Putamen (tissue), 1 donor: ENCODE results near the gene FOXP4.

ENCODE experiments used
- DNase-seq: peaks from one replicate; pipeline ENCODE4 v3.0.0-alpha.2; 2016; ENCODE audit warnings: low spot score

The FOXP4 gene

DNA sequence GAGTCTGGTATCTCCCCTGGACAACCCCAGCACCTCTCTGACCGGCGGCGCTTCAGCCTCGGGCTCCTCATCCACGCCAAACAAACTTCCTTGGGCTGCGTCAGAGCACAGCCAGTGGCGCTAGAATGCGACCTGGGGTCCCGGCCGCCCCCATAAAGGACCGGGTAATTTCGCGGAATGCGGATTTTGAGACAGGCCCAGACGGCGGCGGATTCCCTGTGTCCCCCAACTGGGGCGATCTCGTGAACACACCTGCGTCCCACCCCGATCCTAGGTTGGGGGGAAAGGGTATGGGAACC, 1.6 kb downstream of the FOXP4 start:
- DNase-seq, result no peak

DNA sequence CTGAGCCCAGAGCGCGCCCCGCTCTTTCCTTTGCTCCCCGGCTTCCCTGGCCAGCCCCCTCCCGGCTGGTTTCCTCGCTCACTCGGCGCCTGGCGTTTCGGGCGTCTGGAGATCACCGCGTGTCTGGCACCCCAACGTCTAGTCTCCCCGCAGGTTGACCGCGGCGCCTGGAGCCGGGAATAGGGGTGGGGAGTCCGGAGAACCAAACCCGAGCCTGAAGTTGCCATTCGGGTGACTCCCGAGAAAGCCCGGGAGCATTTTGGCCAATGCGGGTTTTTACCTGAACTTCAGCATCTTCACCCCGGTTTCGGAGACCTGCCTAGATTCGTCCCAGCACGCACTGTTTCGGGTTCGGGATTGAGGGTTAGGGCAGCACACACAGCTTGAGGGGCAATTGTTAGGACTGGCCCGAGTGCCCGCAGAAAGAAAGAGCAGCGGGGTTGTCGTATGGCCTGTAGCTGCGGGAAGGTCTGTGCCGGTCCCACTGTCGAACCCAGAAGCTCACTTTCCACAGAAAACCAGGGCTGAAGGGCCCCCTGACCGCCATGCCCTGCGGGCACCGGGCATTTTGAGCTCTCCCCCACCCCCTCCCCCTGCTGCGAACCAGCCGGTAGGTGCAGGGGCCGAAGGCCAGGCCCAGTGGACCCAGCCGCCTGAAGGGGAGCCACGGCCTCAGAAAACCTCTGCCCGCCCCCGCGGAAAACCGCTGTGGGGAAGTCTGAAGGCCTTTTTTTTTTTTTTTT, 2.1 kb downstream of the FOXP4 start:
- DNase-seq, result no peak

DNA sequence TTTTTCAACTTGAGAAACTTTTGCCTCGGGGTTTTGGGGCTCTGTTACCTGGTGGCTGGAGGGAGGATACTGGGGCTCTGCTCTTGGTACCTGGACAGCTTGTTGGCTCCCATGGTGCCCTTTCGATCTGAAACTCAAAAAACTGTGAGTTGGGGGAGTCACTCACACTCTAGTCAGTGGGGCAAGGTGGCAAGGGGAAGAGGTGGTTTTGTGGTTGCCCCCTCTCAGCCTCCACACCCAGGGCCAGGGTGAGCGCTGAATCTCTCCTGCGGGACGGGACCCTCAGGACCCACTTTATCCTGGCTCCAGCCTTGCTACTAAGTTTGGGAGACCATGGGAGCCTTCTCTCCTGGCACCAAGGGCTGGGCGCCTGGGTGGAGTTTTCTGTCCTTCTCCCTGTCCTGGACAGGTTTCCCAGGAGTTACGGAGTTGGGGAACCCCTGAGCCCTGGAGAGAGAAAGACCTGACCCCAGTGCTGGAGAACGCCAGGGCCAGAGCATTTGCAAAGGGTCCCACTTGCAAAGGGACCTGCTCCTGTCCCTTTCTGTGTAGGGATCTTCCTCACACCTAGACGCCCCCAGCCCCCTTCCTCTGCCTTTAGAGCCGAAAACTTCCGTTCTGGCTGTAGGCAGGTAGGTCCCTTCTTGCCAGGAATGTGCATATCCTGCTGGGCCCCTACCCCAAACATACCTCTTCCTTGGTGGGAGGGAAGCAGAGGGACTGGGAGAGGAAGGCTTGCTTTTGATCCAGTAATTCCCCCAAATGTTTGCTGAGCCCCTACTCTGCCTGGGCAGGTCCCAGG, 2.9 kb downstream of the FOXP4 start:
- no peak for DNase-seq

DNA sequence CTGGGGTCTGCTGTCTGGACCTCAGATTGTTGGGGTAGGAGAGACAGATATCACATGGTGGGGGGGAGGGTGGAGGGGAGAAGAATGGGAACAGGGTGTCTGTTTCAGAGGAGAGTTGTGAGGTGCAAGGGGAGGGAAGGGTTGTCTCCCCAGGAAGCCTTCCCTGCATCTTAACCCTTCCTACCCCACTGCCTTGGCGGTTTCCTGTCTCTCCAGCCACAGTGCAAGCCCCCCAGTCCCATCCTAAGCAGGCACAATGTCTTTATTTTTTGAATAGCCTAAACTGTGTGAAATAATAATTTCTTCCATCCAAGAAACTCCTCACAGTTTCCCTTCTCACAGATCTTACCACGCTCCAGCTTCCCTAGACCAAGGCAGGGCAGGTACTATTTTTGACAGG, 3.5 kb downstream of the FOXP4 start:
- no peak for DNase-seq

DNA sequence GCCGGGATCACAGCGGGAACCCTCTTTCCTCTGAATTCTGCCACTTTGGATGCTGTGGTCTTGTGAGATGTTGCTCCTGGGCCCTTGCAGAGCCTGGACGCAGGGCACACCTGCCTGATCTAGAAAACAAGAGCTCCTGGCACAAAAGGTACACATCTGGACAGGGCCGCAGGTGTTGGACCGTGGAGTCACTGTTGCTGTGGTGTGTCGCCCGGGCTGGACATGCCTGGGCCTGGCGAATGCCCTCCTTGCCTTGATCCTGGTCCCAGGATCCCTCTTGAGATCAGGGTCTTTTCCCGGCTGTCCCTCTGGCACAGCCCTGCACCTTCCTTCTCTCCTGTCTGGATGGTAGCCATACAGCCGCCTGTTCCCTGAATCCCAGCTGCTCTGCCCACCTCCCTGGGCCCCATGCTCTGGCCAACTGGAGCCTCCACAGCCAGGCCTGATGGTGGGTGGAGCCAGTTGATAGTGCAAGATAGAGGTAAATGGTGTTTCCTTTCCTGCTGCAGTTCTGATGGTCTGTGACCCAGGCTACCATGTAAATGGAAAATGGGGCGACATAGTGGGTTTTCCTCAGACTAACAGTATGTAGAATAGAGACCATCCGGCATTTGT, 5.0 kb downstream of the FOXP4 start:
- no peak for DNase-seq

DNA sequence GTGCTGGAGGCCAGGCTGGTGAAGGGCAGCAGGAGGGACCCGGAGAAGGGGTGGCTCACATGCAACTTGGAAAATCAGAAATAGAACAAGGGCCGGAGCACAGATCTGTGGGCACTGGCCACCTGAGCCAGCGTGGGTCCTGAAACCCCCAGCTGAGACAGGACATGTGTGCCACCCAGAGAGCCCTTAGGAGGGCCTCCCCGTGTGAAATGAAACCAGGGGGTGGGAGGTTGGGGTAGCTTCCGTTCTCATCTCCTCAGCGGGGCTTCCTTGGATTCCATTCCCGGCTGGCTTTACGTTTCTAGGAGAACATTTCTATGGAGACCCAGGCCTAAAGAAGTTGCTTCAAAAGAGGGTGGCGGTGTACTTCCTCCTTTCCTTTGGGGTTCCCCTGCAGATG, 5.7 kb downstream of the FOXP4 start:
- no peak for DNase-seq

DNA sequence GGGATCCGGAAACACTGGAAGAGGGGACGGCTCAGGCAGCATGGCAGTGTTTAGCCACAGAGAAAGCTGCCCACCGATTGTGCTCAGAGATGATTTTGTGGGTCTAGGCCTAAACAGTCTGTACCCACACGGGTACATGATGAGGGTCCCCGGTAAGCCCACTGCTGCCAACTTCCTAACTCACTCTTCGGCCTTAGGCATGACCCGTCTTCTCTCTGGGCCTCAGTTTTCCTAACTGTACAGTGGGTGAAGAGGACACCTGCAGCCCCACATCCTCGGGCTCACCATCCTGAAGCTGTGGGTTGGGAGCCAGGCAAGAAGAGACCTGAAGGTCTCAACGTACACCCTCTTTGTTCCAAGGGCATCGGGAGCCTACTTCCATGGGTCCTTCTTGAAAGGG, 6.5 kb downstream of the FOXP4 start:
- DNase-seq, result no peak

DNA sequence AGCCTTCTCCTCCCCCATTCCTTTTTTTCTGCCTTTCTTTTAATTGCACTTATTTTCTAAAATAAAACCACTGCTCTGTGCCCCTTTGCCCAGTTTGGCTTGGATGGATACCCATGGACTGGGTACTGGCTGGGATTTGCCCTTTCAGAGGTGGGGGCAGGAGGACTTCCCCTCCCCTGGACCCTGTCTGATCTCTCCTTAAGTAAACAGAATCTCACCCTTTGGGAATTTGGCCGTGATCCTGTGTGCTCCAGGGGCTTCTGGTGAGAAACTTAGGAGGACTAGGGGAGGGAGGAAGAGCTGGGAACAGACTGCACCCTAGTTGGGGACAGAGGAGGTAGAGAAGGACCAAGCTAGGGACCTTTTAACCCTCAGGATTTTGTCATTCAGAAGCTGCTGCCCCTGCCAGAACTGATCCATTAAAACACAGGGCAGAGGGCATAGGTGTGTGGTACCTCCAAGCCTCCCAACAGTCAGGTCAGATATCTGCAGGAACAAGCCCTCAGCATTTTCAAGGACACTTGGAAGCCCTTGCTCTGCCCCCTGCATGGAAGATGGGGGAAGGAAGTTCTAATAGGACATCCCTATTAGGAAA, 7.3 kb downstream of the FOXP4 start:
- DNase-seq, result no peak

DNA sequence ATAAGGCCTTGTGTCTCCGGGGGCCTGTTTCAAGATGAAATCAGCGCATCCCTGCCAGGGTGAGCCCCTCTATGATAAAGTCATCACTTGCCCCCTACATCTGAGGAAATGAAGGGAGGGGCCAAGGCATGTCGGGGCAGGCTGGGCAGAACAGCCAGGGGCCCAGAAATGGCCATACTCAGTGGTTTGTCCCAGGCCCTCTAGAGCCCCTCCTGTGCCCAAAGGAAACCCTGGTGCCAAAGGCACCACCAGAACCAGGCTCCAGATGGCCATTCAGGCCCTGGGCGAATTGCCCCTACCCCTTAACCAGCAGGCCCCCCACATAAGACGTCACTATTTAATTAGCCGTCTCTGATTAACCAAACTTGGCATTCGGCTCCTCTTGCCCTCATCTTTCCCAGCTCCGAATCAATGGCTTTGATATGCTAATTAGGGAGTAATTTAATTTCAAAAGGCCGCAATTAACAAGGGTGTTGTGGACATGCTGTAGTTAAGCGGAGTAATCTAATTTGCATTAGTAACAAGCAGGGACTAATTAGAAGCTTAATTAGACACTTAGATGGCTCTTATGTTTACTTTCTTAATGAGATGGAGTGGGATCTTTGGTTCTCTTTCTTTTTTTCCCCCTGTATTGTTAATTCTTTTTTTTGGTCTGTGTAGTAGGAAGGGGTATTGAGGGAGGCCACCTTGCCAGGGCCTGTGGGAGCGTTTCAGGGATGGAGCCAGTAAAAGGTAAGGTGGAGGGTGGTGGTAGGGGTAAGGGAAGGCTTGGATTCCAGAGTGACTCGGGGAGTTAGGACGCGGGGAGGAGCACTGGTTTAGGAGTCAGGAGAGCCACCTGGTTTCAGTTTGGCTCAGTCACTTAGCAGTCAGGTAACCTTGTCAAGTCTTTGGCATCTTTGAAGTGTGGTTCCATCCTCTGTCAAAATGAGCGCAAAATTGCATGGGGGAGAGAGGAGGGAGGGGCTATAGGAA, 9.4 kb downstream of the FOXP4 start:
- no peak for DNase-seq

DNA sequence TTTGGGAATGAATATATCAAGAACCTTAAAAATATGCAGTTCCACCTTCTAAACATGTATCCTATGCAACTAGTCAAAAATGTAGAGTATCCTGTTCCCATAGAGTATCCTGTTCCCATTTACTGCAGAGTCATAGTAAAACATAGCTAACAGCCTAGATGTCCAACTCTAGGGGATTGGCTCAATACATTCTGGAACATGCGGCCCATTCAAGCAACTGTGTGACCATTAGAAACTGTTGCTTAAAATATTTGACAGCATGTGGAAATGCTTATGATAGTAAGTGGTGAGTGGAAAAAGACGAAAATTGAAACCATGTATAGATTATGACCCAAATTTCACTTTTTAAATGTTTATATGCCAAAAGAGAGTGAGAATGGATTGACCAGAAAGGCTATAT, 11.2 kb downstream of the FOXP4 start:
- DNase-seq, result no peak

DNA sequence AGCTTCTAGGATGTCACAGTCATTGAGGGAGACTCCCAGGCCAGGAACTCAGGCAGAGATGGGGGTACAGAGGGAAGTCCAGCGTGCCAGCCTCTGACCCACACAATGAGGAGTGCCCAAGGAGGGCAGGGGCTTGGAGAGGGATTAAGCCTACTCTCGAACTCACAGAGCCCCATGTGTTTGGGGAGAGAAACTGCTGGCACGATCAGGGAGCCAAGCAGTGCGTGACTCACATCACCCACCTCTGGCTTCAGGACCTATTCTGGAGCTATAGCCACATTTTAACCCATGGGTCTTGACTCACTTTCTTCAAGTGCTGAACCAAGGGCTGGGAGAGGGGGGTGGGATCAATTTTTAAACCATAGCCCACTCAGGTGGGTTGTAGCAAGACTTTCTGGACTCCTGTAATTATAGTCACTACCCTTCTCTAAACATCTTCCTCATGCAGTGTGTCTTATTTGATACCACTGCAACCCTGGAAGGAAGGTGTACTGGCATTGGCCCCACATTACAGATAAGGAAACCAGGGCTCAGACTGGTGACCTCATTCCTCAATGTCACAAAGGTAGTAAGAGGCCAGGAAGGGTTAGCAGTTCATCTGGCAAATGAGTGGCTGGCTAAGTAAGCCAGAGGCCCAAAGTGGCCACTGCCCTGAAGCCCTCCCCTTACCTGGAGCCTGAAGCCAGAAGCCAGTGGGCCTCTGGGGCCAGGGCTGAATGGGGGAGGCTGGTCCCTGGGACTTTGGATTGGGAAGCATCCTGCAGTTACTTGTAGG, 12.0 kb downstream of the FOXP4 start:
- DNase-seq, result no peak

DNA sequence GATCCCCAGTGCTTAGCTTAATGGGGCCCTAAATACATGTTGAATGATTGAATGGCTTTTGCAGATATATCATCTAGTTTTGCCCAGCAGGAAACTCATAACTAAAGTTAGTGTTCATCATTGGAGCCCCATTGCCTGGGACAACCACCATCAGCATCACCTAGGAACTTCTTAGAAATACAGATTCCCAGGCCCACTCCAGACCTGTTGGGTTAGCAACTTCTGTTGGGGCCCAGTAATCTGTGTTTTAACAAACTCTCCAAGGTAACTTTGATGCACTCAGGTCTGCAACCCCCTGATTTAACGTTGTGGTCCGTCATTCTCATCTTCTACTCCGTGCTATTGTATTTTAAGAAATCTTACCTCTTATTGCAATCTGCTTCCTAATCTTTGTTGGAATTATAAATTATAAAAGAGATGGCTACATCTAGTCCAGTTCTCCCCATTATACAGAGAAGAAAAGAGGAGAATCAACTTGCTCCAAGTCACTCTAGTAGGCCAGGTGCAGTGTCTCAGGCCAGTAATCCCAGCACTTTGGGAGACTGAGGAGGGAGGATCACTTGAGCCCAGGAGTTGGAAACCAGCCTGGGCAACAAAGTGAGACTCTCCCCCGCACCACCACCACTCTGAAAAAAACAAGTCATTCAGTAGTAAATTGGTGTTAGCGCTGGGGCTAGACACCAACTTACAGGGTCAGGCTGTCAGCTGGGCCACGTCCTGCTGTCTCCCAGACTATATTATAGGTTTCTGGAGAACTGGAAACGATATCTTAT, 13.7 kb downstream of the FOXP4 start:
- DNase-seq, result no peak

DNA sequence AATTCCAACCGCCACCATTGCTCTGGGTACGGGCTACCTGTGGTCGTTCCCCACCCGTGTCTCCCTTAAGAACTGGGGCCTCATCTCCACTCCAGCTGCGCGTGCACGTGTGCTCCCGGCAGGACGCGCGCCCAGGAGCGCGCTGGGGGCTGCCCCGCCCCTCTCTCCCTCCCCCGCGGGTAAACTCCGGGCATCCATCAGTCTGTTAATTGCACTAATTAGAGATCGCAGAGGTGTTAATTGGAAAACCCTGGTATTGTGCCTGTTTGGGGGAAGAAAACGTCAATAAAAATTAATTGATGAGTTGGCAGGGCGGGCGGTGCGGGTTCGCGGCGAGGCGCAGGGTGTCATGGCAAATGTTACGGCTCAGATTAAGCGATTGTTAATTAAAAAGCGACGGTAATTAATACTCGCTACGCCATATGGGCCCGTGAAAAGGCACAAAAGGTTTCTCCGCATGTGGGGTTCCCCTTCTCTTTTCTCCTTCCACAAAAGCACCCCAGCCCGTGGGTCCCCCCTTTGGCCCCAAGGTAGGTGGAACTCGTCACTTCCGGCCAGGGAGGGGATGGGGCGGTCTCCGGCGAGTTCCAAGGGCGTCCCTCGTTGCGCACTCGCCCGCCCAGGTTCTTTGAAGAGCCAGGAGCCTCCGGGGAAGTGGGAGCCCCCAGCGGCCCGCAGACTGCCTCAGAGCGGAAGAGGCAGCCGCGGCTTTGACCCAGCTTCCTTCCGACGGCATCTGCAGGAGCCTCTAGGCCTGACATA, 14.4 kb downstream of the FOXP4 start:
- DNase-seq, result no peak

DNA sequence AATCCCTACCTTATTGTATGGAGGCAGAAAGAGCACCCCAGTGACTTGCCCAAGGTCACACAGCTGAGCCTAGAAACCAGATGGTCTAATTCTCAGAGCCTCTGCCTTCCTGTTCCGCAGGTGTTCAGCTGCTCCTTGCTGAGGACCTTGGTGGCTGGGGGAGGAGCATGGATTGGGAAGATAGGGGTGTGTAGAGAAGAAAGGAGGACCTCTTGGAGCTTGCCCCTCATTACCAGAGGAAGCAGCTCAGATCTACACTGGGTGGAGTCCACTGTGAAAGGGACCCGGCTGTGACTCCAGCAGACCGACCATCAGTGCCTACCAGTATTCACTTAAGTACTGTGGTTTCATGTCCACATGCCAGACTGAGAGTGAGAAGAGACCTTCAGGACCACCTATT, 15.2 kb downstream of the FOXP4 start:
- no peak for DNase-seq

DNA sequence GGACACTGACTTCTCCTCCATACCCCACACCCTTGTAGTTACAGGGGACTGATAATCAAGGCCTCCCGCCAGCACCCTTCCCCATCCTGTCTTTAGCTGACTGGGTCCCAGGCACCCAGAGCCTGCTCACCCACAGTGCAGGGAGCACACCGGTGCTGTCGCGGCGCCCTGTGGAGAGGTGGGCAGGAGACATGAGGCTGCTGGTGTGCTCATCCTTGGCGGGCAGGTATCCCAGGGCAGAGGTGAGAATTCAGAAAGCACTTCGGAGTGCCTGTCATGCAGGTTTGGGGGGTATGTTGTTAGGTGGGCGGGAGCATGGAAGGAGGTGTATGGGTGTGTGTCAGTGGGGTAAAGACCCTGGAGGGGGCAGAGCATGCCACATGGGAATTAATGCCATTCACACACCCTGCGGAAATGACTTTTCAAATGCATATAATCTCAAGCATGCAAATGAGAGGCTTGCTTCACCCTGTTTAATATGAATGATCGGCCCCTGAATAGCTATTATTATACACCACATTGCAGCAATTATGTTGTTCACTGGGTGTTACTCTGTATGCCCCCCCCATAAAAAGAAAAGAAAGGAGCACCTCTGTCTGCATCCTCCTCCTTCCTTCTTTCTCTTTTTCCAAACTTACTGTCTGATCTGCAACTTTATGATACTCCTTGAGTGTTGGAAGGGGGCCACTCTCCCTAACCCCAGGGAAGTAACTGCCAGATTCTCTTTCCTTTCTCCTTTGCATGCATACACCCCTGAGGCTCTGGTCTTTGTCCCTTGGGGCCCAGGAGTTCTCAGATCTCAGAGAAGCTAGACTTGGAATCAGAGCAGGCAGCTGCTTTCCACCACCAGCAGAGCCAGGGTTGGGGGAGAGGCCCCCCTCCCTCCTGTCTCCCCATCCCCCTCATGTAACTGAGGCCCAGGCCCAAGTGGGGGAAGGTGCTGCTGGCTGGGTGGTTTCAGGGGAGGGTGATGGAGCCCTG, 16.0 kb downstream of the FOXP4 start:
- no peak for DNase-seq

DNA sequence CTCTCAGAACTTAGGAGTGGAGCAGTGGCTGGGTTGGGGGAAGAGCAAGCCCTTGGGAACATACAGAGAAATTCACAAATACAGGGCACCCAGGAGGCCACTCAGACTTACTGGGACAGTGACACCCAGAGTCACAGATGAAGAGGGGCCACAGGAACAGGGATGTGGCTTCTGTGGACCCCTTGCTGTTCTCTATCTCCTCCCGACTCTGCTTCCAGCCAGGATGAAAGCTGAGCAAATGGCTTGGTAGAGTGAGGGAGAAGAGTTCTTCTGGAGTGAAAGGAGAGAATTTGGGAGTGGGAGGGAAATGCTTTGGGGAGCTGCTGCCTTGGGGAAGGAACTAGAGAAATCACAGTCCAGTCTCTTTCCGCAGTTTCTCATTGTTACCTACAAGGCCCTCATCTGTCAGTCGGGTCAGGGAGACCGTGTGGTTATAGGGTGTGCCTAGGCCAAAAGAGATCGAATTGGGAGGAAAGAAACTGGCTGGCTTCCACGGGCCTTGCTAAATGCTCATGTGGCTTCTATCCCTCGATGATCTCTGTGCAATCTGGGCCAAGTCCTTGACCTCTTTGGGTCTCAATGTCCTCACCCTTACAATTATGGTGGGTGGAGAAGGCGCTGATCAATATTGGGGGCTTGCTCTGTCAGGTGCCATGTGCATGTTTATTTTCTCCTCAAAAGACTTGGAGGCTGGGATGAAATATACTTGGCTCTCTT, 17.0 kb downstream of the FOXP4 start:
- DNase-seq, result no peak

DNA sequence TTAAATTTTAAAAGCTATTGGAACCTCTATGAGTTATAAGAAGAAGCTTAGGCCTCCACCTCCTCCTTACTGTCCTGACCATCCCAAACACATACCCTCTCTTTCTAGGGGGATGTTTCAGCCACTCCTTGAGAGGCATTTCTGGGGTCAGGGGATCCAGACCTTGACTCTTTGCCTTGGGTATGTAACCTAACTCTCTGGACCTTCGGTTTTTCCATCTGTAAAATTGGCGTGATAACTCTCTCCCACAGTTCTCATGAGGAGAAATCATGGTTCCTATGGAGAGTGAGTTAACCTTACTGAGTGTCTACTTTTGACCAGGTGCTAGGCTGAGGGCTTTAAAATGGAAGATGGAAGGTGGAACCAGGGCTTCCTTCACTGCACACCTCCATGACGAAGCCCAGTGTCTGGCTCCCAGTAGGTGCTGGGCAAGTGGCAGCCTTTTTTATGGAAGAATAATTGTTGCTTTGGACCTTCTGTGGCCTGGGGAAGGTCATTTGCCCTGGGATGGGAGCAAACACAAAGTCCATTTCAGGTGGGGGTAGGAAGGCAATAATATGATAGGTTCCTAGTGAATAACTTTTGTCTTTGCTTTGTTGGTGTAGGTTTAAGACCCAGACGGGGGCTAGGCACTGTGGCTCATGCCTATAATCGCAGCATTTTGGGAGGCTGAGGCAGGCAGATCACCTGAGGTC, 18.4 kb downstream of the FOXP4 start:
- no peak for DNase-seq
